BLaER1 (cell line): ENCODE measurements around the gene APOBEC3A.
"Not testable (repeated sequence)": the region's sequence is repeated elsewhere in the genome, so short reads cannot be mapped to it uniquely, and the experiment has no call there.

Source experiments
- H3K27ac ChIP-seq: shearing (Covaris generic); formaldehyde crosslinking; 2 replicates; pipeline ENCODE4 v1.8.1; 2022
- H3K27me3 ChIP-seq: shearing (Covaris generic); formaldehyde crosslinking; 2 replicates; pipeline ENCODE4 v1.8.1; 2022
- H3K36me3 ChIP-seq: shearing (Covaris generic); formaldehyde crosslinking; 2 replicates; pipeline ENCODE4 v1.8.1; 2022
- H3K4me1 ChIP-seq: shearing (Covaris generic); formaldehyde crosslinking; 2 replicates; pipeline ENCODE4 v1.8.1; 2022
- H3K4me2 ChIP-seq: shearing (Covaris generic); formaldehyde crosslinking; 2 replicates; pipeline ENCODE4 v1.8.1; 2022
- H3K4me3 ChIP-seq: shearing (Covaris generic); formaldehyde crosslinking; 2 replicates; pipeline ENCODE4 v1.8.1; 2022
- H3K9ac ChIP-seq: shearing (Covaris generic); formaldehyde crosslinking; 2 replicates; pipeline ENCODE4 v1.8.1; 2022
- H3K9me3 ChIP-seq: shearing (Covaris generic); formaldehyde crosslinking; 2 replicates; pipeline ENCODE4 v1.8.1; 2022
- H4K20me1 ChIP-seq: shearing (Covaris generic); formaldehyde crosslinking; 2 replicates; pipeline ENCODE4 v1.8.1; 2022
- Cebpa-rat ChIP-seq: shearing (Covaris generic); IDR thresholded peaks from 2 replicates; pipeline ENCODE4 v1.8.1; 2022

The APOBEC3A gene

DNA sequence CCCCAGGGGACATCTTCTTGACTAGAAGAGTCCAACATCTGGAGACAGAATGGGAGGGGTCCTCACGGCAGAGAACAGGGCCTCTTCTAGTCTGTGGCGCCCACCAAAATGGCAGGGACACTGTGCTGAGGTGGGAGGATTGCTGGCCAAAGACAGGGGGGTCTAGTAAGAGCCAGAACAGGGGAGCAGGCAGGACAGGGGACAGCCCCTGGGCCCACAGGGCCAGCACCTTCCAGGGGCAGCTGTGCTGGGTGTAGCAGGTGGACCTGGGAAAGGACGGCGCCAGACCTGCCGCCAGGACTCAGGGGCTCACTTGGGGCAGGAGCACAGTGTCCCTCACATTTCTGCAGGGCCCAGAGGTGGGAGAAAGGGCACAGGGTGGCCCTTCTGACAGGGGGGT lies 858 bp upstream of the APOBEC3A start:
- H3K9me3 ChIP-seq, result no peaks in the 10 kb centered on the region
- H3K4me1 ChIP-seq, result peaks cover 32% of the 10 kb centered on the region
- H3K27me3 ChIP-seq, result no peaks in the 10 kb centered on the region
- peak overlapping the region; percentile 22 for H3K4me2 ChIP-seq
- TF ChIP-seq Cebpa-rat, result no peak
- no peaks in the 10 kb centered on the region for H4K20me1 ChIP-seq
- H3K9ac ChIP-seq, result no peak overlapping the region
- H3K4me3 ChIP-seq, result no peak overlapping the region
- no peak overlapping the region for H3K27ac ChIP-seq
- no peaks in the 10 kb centered on the region for H3K36me3 ChIP-seq

DNA sequence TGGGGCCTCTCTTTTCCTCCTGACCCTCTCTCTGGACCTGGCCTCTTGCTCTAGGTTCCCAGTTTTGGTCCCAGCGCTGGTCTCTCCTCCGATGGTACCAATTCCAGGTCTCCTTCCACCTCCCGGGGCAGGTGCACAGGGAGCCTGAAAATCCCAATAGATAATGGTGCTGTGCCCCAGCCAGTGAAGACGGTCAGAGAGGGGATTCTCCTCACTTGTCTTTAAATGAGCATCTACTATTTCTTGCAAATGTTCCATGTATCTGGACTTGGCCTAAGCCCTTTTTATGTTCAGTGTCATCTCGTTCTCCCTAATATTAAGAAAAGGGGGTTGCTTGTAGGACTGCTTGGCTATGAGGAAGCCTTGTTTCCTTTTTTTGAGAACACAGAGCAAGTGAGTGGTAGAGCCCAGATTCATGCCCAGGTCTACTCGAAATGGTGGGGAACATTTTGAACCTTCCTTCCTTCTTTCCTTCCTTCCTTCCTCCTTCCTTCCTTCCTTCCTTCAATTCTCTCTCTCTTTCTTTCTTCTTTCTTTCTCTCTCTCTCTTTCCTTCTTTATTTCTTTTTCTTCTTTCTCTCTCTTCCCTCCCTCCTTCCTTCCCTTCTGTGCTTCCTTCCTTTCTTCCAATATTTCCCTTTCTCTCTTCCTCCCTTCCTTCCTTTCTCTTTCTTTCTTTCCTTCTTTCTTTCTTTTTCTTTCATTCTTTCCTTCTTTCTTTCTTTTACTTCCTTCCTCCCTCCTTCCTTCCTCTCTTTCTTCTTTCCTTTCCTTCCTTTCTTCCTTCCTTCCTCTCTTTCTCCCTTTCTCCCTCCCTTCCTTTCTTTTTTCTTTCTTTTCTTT lies 620 bp downstream of the APOBEC3A start:
- Histone ChIP-seq H3K36me3 (no peaks in the 10 kb centered on the region), H3K9ac (no peak overlapping the region), H3K9me3 (no peaks in the 10 kb centered on the region), H3K4me2 (no peak overlapping the region), H3K4me1 (peaks cover 32% of the 10 kb centered on the region), H4K20me1 (no peaks in the 10 kb centered on the region), H3K27me3 (no peaks in the 10 kb centered on the region), H3K4me3 (no peak overlapping the region), H3K27ac (no peak overlapping the region)
- no peak for TF ChIP-seq Cebpa-rat

DNA sequence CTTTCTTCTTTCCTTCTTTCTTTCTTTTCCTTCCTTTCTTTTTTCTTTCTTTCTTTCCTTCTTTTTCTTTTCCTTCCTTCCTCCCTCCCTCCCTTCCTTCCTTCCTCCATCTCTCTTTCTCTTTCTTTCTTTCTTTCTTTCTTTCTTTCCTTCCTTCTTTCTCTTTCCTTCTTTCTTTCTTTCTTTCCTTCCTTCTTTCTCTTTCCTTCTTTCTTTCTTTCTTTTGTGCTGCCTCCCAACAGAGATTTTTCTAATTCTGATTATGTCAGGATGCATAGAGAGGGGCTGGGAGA lies 1.2 kb downstream of the APOBEC3A start:
- not testable (repeated sequence) for H3K36me3 ChIP-seq, H3K4me2 ChIP-seq, H3K9me3 ChIP-seq, H4K20me1 ChIP-seq, H3K27me3 ChIP-seq, H3K27ac ChIP-seq, H3K4me3 ChIP-seq, H3K9ac ChIP-seq
- H3K4me1 ChIP-seq, result peaks cover 37% of the 10 kb centered on the region

DNA sequence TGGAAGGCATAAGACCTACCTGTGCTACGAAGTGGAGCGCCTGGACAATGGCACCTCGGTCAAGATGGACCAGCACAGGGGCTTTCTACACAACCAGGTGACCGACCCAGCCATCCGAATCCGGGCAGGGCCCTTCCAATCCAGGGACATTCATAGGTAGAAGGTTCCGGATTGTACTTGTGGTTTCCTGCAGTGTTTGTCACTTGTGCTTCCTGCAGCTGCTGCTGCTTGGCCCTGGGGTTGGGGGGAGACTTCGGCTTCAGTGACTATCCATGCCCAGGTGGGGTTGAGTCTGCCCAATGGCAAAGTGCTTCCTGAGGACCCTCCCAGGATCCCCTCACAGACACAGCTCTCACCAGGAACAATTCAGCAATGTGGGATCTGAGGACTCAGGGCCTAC lies 2.2 kb downstream of the APOBEC3A start:
- Histone ChIP-seq H3K36me3 (no peaks in the 10 kb centered on the region), H4K20me1 (no peaks in the 10 kb centered on the region), H3K4me3 (no peak overlapping the region), H3K9ac (no peak overlapping the region), H3K4me1 (peaks cover 43% of the 10 kb centered on the region), H3K9me3 (no peaks in the 10 kb centered on the region), H3K27ac (no peak overlapping the region), H3K4me2 (peak overlapping the region; percentile 57), H3K27me3 (no peaks in the 10 kb centered on the region)
- TF ChIP-seq Cebpa-rat, result no peak

DNA sequence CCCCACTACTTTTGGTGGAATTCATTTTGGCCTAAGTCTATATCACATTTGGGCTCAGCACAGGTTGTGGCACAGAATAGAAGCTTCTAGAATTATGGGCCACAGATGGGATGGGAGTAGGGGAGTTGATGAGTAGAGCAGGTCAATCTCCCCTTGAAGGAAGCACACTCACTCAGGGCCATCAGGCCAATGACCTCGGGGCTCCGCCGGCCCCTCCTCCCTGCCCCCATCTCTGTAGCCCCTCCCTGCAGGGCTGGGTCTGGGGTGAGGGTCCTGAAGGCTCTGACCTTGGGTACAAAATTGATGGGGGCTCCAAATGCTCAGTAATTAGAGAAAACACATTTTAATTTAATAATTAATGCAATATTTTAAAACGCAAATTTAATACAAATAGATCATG lies 3.3 kb downstream of the APOBEC3A start:
- not testable (repeated sequence) for H3K9ac ChIP-seq, H3K4me3 ChIP-seq, H3K27ac ChIP-seq, H3K9me3 ChIP-seq, H3K4me2 ChIP-seq, H3K36me3 ChIP-seq, H3K27me3 ChIP-seq, H4K20me1 ChIP-seq
- H3K4me1 ChIP-seq, result peaks cover 54% of the 10 kb centered on the region

DNA sequence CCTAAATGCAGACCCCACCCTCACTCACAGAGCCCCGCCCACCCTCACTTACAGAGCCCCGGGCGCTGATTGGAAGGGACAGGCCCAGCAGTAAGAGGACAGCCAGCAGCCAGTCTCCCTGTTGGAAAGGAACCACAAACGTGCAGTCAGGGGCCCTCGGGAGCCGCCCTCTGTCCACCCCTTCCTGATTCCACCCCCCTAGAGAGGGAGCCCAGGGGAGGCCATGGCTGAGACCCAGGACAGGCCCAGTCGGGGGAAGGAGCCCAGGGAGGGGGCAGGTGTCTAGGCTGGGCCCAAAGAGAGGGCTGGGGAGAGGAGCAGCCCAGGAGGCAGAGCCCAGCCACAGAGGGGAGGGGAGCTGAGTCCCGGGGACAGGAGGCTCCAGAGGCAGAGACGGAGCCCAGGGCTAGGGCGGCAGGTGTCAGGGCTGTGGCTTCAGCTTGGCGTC lies 5.9 kb downstream of the APOBEC3A start:
- not testable (repeated sequence) for H4K20me1 ChIP-seq

DNA sequence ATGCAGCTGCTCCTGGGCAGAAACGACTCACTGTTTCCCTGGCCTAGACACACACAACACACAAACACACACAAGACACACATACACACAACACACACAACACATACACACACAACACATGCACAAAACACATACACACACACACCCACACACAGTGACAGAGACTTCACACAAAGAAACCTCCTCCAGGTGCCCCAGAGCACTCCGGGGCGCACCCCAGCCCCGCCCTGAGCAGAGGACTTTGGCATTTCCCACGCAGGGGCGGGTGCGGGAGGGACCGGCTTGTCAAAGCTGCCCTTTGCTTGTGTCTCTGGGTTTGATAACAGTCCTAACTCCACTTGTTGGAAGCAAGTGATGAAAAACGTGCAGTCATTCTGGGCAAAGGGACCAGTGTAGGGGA lies 6.5 kb downstream of the APOBEC3A start:
- Histone ChIP-seq H3K9me3 (no peaks in the 10 kb centered on the region), H3K4me2 (0 out of 2 replicates have a peak overlapping the region, but pooled peaks have one; percentile 40), H3K27ac (no peak overlapping the region), H3K27me3 (no peaks in the 10 kb centered on the region), H3K4me1 (peaks cover 67% of the 10 kb centered on the region), H4K20me1 (no peaks in the 10 kb centered on the region), H3K36me3 (no peaks in the 10 kb centered on the region), H3K9ac (no peak overlapping the region), H3K4me3 (no peak overlapping the region)
- TF ChIP-seq Cebpa-rat, result no peak

More for the DNA sequence above, 5.9 kb downstream of the APOBEC3A start:
- Histone ChIP-seq H3K4me2 (peak overlapping the region; percentile 40), H3K4me1 (peaks cover 62% of the 10 kb centered on the region)
- not testable (repeated sequence) for H3K9ac ChIP-seq, H3K4me3 ChIP-seq, H3K27ac ChIP-seq, H3K36me3 ChIP-seq, H3K27me3 ChIP-seq, H3K9me3 ChIP-seq

DNA sequence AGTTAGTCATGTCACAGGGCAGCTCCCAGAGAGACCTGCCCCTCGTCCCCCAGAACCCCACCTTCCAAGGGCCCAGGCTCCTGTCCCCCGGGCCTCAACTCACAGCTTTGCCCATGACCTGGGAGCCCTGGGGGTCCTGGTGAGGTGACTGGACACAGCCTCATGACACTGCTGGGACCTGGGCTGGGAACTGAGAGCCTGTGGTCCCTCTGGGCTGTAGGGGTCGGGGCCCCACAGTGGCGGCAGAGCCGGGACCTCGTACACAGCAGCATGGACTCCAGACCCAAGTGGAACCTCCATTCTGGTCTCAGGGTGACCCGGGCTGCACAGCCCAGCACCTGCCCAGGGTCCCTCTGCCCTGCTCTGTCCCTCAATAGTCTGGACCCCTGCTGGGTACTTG lies 6.9 kb downstream of the APOBEC3A start:
- no peaks in the 10 kb centered on the region for H3K9me3 ChIP-seq
- H3K27me3 ChIP-seq, result no peaks in the 10 kb centered on the region
- no peak for TF ChIP-seq Cebpa-rat

DNA sequence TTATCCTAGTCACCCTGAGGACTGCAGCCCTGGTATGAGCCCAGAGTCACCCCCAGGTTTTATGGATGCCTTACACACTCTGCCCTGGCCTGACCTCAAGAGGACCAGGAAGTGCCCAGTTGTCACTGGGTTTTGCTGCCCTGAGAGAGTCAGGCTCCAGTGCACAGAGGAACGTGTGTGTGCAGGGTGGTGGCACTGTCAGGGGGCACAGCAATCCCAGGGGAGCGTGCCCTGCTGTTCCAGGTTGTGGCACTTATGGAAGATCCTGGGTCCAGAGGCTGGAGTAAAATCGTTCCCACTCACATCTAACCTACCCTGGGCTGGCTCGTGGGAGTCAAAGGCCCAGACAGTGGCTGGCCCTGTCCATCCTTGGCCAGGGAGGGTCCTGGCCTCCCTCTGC lies 7.6 kb downstream of the APOBEC3A start:
- H3K4me3 ChIP-seq, result no peak overlapping the region
- no peaks in the 10 kb centered on the region for H3K36me3 ChIP-seq
- H3K4me2 ChIP-seq, result peak overlapping the region; percentile 70
- TF ChIP-seq Cebpa-rat, result no peak
- H3K4me1 ChIP-seq, result peaks cover 59% of the 10 kb centered on the region
- no peaks in the 10 kb centered on the region for H3K27me3 ChIP-seq
- no peaks in the 10 kb centered on the region for H4K20me1 ChIP-seq
- peak overlapping the region; percentile 24; the same call in 1 of the 2 replicates for H3K9ac ChIP-seq
- H3K9me3 ChIP-seq, result no peaks in the 10 kb centered on the region
- H3K27ac ChIP-seq, result peak overlapping the region; percentile 3; the same call in 1 of the 2 replicates

More for the DNA sequence above, 6.9 kb downstream of the APOBEC3A start:
- no peak overlapping the region for H3K9ac ChIP-seq
- H4K20me1 ChIP-seq, result no peaks in the 10 kb centered on the region
- H3K4me3 ChIP-seq, result no peak overlapping the region
- no peaks in the 10 kb centered on the region for H3K36me3 ChIP-seq
- H3K27ac ChIP-seq, result no peak overlapping the region
- peak overlapping the region; percentile 70 for H3K4me2 ChIP-seq
- peaks cover 66% of the 10 kb centered on the region for H3K4me1 ChIP-seq

DNA sequence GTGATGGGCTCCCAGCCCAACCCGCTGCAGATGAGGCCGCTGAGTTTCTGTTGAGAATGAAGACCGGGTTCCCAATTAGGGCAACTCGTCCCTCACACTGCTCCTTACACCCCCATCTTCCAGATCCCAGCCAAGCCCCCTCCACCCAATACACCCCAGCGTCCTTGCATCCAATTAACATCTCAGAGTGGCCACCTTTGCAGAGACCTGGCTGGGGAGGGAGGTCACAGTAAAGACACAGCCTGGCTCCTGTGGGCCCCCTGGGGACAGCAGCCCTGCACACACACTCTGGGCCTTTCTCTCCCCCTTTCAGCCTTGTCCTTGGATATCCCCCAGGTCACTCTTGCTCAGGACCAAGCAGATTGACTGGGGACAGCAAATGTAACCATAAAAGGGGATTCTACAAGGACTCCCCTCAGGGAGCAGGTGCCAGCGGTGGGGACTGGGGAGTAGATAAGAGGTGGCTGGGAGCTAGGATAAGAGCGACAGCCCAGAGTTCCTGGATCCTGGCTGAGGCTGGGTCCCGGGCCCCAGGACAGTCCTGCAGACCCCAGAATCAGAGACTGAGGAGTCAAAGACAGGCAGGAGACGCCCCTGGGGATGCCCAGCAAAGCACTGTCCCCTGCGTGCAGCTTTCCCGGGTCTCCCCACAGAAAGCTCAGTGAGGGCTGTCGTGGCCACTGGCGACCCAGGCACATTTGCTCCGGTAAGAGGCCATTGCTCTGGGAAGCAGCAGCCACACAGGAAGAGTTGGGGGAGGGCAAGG lies 8.4 kb downstream of the APOBEC3A start:
- TF ChIP-seq Cebpa-rat, result no peak
- H3K4me1 ChIP-seq, result peaks cover 57% of the 10 kb centered on the region
- 0 out of 2 replicates have a peak overlapping the region, but pooled peaks have one; percentile 6 for H3K9ac ChIP-seq
- no peak overlapping the region for H3K4me3 ChIP-seq
- no peaks in the 10 kb centered on the region for H3K36me3 ChIP-seq
- H3K27ac ChIP-seq, result peak overlapping the region; percentile 3
- H3K4me2 ChIP-seq, result peak overlapping the region; percentile 70
- H3K9me3 ChIP-seq, result no peaks in the 10 kb centered on the region
- H3K27me3 ChIP-seq, result no peaks in the 10 kb centered on the region
- no peaks in the 10 kb centered on the region for H4K20me1 ChIP-seq
